Tibial artery (tissue), 4 donors: ENCODE results near the gene KBTBD7.
"Not testable (repeated sequence)": the region's sequence is repeated elsewhere in the genome, so short reads cannot be mapped to it uniquely, and the experiment has no call there.

ENCODE experiments used
- DNase-seq, 2 donors: peaks; one replicate each; pipeline ENCODE4 v3.0.0-alpha.2; 2019
- H3K27ac ChIP-seq, 2 donors: fragments of 200-600 bp; sonication (generic) in 1 of 2; 1 replicate in 1 of 2; 2 replicates in 1 of 2; pipeline ENCODE4 v1.5.1; 2018 to 2019; ENCODE audit warnings: mild to moderate bottlenecking in 1 of 2
- H3K27me3 ChIP-seq, 2 donors: fragments of 200-600 bp; sonication (generic) in 1 of 2; one replicate each; pipeline versions ENCODE4 v1.5.1 to v1.6.0; 2016 to 2019
- H3K36me3 ChIP-seq, 3 donors: fragments of 200-600 bp; sonication (generic) in 2 of 3; one replicate each; pipeline ENCODE4 v1.5.1; 2016 to 2019; ENCODE audit warnings: mild to moderate bottlenecking in 2 of 3
- H3K4me1 ChIP-seq, 4 donors: fragments of 200-600 bp; sonication (generic) in 2 of 4; 1 replicate in 3 of 4; 2 replicates in 1 of 4; pipeline ENCODE4 v1.5.1; 2016 to 2019
- H3K4me3 ChIP-seq, 2 donors: fragments of 200-600 bp; sonication (generic) in 1 of 2; 1 replicate in 1 of 2; 2 replicates in 1 of 2; pipeline ENCODE4 v1.5.1; 2018 to 2019; ENCODE audit warnings: mild to moderate bottlenecking in 2 of 2
- H3K9me3 ChIP-seq, 3 donors: fragments of 200-600 bp; sonication (generic) in 1 of 3; one replicate each; pipeline ENCODE4 v1.5.1; 2016 to 2019
- intact Hi-C: fragments of 100-400 bp; cut with DNase I; formaldehyde crosslinking; loops from one replicate; pipeline ENCODE4 v1.15.0; 2023; ENCODE audit warnings: low total_unique reads
- TF ChIP-seq, protein P1 (sequence below), 2 experiments: fragments of 200-600 bp in 1 of 2; fragments of 450-650 bp in 1 of 2; IDR thresholded peaks; one replicate each; pipeline ENCODE4 v1.5.1; 2017 to 2019; ENCODE audit warnings: antibody characterized with exemption in 2 of 2, mild to moderate bottlenecking in 1 of 2, moderate library complexity in 1 of 2

Gene KBTBD7

DNA sequence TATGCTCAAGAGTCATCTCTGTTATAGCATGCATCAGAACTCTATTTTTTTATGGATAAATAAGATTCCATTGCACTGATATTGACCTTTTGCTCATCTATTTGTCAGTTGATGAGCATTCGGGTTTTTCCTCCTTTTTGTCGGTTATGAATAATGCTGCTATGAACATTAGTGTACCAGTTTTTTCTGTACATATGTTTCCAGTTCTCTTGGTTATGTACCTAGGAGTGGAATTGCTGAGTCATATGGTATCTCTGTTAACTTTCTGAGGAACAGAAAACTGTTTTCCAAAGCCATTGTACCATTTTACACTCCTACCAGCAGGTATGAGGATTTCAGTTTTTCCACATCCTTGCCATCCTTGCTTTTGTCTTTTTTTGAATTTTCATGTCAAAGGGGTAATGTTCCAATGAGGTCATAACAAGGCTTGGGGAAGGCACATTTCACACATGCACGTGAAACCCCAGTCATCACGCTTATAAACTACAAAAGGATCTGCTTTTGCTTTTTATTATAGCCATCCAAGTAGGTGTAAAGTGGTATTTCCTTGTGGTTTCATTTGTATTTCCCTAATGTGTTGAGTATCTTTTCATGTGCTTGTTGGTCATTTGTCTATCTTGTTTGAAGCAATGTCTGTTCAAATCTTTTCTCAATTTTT is 14.6 kb downstream of the KBTBD7 start:
- no peaks in the 10 kb centered on the region for H3K27me3 ChIP-seq
- no peak overlapping the region for H3K27ac ChIP-seq
- H3K9me3 ChIP-seq = peaks cover 0 to 7% (median 4%) of the 10 kb centered on the region in 3 donors
- DNase-seq = no peak
- H3K4me3 ChIP-seq = no peak overlapping the region
- intact Hi-C loops = no loop called here
- TF ChIP-seq, protein P1, sequence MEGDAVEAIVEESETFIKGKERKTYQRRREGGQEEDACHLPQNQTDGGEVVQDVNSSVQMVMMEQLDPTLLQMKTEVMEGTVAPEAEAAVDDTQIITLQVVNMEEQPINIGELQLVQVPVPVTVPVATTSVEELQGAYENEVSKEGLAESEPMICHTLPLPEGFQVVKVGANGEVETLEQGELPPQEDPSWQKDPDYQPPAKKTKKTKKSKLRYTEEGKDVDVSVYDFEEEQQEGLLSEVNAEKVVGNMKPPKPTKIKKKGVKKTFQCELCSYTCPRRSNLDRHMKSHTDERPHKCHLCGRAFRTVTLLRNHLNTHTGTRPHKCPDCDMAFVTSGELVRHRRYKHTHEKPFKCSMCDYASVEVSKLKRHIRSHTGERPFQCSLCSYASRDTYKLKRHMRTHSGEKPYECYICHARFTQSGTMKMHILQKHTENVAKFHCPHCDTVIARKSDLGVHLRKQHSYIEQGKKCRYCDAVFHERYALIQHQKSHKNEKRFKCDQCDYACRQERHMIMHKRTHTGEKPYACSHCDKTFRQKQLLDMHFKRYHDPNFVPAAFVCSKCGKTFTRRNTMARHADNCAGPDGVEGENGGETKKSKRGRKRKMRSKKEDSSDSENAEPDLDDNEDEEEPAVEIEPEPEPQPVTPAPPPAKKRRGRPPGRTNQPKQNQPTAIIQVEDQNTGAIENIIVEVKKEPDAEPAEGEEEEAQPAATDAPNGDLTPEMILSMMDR (IDR thresholded peaks at IDR 0.05) = no peak
- no peaks in the 10 kb centered on the region for H3K36me3 ChIP-seq
- no peaks in the 10 kb centered on the region for H3K4me1 ChIP-seq

DNA sequence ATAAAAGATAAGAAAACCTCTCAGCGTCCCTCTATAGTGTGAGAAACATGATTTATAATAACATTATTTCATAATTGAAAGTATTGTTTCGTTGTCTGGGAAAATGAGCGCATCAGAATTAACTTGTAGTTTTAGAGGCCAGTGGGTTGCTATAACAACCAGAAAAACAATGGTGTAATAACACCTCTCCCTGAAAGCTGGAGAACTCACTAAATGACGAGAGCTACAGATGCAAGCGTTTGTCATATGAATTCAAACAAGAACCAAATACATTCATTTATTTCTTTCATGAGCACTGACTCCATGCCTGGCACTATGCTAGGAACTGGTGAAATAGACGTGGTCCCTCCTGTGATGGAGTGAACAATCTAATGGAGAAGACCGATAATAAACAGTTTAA is 16.3 kb downstream of the KBTBD7 start:
- DNase-seq = no peak
- H3K4me1 ChIP-seq = no peaks in the 10 kb centered on the region
- TF ChIP-seq, protein P1 (IDR thresholded peaks at IDR 0.05) = no peak
- no peaks in the 10 kb centered on the region for H3K27me3 ChIP-seq
- H3K9me3 ChIP-seq = peaks cover 0 to 7% (median 4%) of the 10 kb centered on the region in 3 donors
- H3K27ac ChIP-seq = no peak overlapping the region
- no peaks in the 10 kb centered on the region for H3K36me3 ChIP-seq
- intact Hi-C loops = no loop called here
- H3K4me3 ChIP-seq = no peak overlapping the region

DNA sequence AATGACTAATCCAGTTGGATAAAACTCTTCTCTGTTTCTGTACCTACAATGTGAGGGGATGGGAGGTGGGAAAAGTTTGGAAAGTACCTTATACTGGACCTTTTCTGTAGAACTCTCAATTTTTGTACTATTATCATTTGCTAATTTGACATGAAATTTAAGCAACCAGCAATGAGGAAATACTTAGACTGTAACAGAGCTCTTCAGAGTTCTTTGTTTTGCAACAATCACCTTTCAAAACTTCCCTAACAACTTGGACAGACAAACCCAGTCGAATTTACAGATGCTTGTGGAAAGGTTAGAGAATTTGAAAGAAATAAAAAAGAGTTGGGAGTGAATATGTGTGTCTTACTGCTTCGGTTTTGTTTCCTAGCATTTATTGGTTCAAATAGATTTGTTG is 16.8 kb downstream of the KBTBD7 start:
- no peak for DNase-seq
- Histone ChIP-seq H3K27me3 (no peaks in the 10 kb centered on the region), H3K36me3 (no peaks in the 10 kb centered on the region), H3K4me3 (no peak overlapping the region), H3K9me3 (peaks cover 0 to 7% (median 4%) of the 10 kb centered on the region in 3 donors), H3K27ac (no peak overlapping the region), H3K4me1 (no peaks in the 10 kb centered on the region)
- intact Hi-C loops = no loop called here
- TF ChIP-seq, protein P1 (IDR thresholded peaks at IDR 0.05) = no peak

DNA sequence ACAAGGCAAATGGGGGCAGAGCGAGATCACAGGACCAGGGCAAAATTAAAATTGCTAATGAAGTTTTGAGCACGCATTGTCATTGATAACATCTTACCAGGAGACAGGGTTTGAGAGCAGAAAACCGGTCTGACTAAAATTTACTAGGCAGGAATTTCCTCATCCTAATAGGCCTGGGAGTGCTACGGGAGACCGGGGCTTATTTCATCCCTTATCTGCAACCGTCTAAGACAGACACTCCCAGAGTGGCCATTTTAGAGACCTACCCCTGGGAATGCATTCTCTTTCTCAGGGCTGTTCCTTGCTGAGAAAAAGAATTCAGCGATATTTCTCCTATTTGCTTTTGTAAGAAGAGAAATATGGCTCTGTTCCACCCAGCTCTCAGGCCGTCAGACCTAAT is 18.8 kb downstream of the KBTBD7 start:
- H3K27ac ChIP-seq, H3K4me1 ChIP-seq, H3K27me3 ChIP-seq, H3K36me3 ChIP-seq, DNase-seq, H3K4me3 ChIP-seq, H3K9me3 ChIP-seq, intact Hi-C loops: not testable (repeated sequence)

DNA sequence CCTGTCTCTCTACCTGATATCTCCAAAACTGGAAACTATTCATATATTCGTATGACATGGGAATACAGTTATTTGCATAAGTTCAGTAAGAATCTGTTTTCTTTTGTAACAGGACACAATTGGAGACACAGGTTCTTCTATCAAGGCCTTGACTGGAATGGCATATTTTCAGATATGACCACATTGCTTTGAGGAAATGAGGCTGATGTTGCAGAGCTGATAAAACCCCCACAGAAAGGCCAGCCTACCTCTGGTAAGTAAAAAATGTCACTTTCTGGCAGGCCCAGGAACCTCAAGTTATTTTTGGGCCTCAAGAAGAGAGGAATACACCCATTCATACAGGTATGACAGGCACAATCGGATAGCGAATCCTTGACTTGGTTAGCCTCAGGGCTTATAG is 32.2 kb downstream of the KBTBD7 start:
- no peaks in the 10 kb centered on the region for H3K36me3 ChIP-seq
- intact Hi-C loops = no loop called here
- DNase-seq = no peak
- TF ChIP-seq, protein P1 (IDR thresholded peaks at IDR 0.05) = no peak
- no peak overlapping the region for H3K4me3 ChIP-seq
- H3K4me1 ChIP-seq = no peaks in the 10 kb centered on the region
- H3K9me3 ChIP-seq = no peaks in the 10 kb centered on the region
- H3K27ac ChIP-seq = no peak overlapping the region
- no peaks in the 10 kb centered on the region for H3K27me3 ChIP-seq

DNA sequence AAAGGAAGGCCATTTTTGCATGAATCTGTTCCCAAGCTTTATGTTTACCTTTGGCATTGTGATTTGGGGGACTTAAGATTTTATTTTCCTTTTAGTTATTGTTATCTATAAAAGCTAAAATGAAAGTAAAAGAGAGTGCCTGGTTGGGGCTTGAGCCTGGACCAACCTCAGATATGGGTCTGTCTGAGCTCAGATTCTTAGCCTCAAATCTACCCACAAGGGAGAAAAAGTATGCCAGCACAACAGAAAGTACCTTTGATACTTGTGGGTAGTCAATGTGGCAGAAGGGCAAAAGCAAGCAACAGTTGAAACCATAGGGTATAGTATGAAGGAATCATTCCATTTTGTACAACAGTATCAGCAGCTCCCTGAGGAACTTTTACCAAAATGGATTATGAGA is 35.2 kb downstream of the KBTBD7 start:
- intact Hi-C loops = no loop called here
- H3K9me3 ChIP-seq = no peaks in the 10 kb centered on the region
- H3K27ac ChIP-seq = no peak overlapping the region
- TF ChIP-seq, protein P1 (IDR thresholded peaks at IDR 0.05) = no peak
- no peaks in the 10 kb centered on the region for H3K4me1 ChIP-seq
- H3K27me3 ChIP-seq = no peaks in the 10 kb centered on the region
- no peaks in the 10 kb centered on the region for H3K36me3 ChIP-seq
- no peak for DNase-seq
- no peak overlapping the region for H3K4me3 ChIP-seq
